T47D (cell line): ENCODE data around the gene FCHO1.

Experiments used
- DNase-seq, 2 experiments: peaks; one replicate each; pipeline versions ENCODE4 v3.0.0 to v3.0.0-alpha.2; 2011 to 2012; ENCODE audit warnings: low read depth in 1 of 2, low spot score in 1 of 2
- JUND ChIP-seq: IDR thresholded peaks from 2 replicates; pipeline ENCODE4 v1.6.1; 2012; ENCODE audit warnings: low read depth
- in situ Hi-C: cut with HindIII; loops from 2 replicates; pipeline ENCODE4 v1.10.0; 2016; ENCODE audit warnings: low sequenced_read_pairs, low pct_unique_long_range_greater_than_20kb

FCHO1 gene

DNA sequence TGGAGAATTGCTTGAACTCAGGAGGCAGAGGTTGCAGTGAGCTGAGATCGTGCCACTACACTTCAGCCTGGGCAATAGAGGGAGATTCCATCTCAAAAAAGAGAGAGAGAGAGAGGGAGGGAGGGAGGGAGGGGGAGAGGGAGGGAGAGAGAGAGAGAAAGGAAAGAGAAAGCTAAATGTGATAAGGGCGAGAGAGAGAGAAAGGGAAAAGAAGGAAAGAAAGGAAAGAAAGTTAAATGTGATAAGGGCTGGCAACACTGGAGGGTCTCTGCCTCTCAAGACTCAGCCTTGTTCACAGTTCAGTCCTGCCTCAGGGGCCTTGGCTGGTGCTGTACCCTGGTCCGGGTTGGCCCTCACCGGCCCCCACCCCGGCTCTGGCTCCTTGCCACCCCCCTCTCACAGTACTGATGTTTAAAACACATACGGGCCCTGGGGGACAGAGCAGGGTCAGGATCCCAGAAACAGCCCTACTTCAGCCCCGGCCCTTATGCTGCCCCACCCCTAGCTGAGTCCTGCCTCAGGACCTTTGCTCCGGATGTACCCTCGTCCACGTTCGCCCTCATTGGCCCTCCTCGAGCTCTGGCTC, 28.5 kb upstream of the FCHO1 start:
- in situ Hi-C loops, result no loop called here
- TF ChIP-seq JUND, result no peak
- no peak for DNase-seq

DNA sequence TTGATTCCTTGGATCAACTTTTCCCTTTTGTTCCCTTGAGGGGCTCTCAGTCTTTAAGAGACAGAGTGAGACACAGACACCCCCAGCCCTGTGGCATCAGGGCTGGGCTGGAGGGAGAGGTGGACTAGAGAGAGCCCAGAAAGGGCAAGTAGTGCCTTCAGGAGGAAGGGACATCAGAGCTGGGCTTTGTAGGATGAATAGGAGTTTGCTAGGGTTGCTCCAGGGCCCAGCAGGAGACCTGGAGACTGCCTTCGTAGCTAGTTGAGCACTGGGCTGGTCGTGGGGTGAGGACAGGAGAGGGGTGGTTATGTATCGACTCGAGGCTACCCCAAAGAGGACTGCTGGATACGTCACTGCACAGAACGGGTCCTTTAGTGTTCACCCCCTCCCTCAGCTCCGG, 26.6 kb upstream of the FCHO1 start:
- in situ Hi-C loops, result no loop called here
- DNase-seq, result no peak
- no peak for TF ChIP-seq JUND

DNA sequence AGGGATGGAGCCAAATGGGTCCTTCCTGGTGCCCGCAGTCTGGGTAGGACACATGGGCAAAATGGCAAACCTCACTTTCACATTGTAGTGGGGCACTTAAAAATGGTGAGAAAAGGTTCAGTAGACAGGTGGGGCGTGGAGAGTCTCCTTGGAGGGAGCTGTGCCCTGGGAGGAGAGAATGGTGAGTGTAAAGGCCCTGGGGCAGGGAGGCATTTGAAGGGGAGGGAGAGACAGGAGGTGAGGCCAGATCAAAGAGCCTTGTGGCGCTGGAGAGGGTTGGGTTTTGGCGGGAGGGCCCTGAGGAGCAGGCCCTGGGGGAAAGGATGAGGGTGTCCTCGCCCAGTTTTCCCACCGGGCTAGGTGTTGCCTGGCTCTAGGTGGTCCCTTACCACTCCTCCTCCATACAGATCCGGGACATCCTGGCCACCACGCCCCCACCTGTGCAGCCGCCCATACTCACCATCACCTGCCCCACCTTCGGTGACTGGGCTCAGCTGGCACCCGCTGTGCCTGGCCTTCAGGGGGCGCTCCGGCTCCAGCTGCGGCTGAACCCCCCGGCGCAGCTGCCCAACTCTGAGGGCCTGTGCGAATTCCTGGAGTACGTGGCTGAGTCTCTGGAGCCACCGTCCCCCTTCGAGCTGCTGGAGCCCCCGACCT, 25.7 kb upstream of the FCHO1 start:
- in situ Hi-C loops, result no loop called here
- TF ChIP-seq JUND, result no peak
- no peak for DNase-seq

DNA sequence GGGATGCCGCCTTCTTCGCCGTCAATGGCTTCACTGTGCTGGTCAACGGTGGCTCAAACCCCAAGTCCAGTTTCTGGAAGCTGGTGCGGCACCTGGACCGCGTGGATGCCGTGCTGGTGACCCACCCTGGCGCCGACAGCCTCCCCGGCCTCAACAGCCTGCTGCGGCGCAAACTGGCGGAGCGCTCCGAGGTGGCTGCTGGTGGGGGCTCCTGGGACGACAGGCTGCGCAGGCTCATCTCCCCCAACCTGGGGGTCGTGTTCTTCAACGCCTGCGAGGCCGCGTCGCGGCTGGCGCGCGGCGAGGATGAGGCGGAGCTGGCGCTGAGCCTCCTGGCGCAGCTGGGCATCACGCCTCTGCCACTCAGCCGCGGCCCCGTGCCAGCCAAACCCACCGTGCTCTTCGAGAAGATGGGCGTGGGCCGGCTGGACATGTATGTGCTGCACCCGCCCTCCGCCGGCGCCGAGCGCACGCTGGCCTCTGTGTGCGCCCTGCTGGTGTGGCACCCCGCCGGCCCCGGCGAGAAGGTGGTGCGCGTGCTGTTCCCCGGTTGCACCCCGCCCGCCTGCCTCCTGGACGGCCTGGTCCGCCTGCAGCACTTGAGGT, 25.0 kb upstream of the FCHO1 start:
- in situ Hi-C loops, result no loop called here
- TF ChIP-seq JUND, result no peak
- no peak for DNase-seq

DNA sequence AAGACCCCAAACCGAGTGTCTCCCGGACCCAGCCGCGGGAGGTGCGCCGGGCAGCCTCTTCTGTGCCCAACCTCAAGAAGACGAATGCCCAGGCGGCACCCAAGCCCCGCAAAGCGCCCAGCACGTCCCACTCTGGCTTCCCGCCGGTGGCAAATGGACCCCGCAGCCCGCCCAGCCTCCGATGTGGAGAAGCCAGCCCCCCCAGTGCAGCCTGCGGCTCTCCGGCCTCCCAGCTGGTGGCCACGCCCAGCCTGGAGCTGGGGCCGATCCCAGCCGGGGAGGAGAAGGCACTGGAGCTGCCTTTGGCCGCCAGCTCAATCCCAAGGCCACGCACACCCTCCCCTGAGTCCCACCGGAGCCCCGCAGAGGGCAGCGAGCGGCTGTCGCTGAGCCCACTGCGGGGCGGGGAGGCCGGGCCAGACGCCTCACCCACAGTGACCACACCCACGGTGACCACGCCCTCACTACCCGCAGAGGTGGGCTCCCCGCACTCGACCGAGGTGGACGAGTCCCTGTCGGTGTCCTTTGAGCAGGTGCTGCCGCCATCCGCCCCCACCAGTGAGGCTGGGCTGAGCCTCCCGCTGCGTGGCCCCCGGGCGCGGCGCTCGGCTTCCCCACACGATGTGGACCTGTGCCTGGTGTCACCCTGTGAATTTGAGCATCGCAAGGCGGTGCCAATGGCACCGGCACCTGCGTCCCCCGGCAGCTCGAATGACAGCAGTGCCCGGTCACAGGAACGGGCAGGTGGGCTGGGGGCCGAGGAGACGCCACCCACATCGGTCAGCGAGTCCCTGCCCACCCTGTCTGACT, 24.1 kb upstream of the FCHO1 start:
- DNase-seq, result no peak
- TF ChIP-seq JUND, result no peak
- in situ Hi-C loops, result no loop called here

DNA sequence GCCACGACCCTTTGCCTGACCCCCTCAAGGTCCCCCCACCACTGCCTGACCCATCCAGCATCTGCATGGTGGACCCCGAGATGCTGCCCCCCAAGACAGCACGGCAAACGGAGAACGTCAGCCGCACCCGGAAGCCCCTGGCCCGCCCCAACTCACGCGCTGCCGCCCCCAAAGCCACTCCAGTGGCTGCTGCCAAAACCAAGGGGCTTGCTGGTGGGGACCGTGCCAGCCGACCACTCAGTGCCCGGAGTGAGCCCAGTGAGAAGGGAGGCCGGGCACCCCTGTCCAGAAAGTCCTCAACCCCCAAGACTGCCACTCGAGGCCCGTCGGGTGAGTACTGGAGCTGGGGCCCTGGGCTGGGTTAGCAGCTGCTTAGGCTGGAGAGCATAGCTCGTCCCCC, 23.4 kb upstream of the FCHO1 start:
- TF ChIP-seq JUND, result no peak
- in situ Hi-C loops, result no loop called here
- no peak for DNase-seq

DNA sequence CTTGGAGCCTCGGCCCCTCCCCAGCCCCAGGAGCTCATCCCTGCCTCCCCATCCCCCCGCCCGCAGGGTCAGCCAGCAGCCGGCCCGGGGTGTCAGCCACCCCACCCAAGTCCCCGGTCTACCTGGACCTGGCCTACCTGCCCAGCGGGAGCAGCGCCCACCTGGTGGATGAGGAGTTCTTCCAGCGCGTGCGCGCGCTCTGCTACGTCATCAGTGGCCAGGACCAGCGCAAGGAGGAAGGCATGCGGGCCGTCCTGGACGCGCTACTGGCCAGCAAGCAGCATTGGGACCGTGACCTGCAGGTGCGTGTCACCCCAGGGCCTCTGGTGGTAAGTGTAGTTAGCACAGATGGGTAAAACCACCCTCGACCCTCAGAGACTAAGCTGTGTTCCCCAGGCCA, 18.1 kb upstream of the FCHO1 start:
- DNase-seq, result no peak
- in situ Hi-C loops, result no loop called here
- TF ChIP-seq JUND, result no peak

DNA sequence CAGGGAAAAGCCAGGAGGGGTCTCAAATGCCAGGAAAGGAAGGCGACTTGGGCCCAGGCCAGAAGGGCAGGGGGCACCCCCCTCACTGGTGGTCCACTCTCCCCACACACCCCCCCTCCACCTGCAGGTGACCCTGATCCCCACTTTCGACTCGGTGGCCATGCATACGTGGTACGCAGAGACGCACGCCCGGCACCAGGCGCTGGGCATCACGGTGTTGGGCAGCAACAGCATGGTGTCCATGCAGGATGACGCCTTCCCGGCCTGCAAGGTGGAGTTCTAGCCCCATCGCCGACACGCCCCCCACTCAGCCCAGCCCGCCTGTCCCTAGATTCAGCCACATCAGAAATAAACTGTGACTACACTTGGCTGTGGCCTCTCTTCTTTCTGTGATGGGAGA, 17.1 kb upstream of the FCHO1 start:
- TF ChIP-seq JUND, result no peak
- DNase-seq, result no peak
- in situ Hi-C loops, result no loop called here

DNA sequence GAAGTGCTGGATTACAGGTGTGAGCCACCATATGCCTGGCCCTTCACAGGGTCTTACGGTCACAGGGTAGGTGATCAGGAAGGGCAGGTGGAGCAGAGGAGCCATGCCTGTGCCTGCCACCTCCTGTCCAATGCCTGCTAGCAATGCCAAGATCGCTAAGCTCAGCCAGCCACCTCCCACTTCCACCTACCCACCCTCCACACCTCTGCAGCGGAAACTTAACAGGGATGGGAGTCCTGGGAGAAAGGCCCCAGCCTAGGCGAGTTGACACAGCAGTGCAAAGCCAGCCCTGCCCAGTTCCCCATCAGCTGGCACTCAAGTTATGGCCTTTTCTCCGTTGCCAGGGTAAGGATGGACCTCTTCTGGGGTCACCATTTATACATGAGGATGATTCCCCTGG, 15.9 kb upstream of the FCHO1 start:
- no peak for TF ChIP-seq JUND
- in situ Hi-C loops, result no loop called here
- no peak for DNase-seq

DNA sequence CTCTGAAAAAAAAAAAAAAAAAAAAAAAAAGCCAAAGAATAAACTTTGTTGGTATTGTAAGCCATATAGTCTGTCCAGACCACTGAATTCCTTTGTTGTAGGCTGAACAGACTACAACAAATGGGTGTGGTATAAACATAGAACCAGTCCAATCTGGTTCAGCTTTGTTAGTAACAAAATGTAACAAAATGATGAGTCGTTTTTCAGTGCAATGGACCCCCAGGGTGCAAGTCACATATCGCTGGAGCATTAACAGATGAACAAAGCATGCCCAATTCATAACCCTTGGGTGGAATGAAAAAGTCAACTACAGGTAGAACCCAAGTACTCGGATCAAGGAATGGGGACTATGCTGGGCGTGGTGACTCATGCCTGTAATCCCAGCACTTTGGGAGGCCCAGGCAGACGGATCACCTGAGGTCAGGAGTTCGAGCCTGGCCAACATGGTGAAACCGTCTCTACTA, 13.6 kb upstream of the FCHO1 start:
- no peak for DNase-seq
- TF ChIP-seq JUND, result no peak
- in situ Hi-C loops, result no loop called here

DNA sequence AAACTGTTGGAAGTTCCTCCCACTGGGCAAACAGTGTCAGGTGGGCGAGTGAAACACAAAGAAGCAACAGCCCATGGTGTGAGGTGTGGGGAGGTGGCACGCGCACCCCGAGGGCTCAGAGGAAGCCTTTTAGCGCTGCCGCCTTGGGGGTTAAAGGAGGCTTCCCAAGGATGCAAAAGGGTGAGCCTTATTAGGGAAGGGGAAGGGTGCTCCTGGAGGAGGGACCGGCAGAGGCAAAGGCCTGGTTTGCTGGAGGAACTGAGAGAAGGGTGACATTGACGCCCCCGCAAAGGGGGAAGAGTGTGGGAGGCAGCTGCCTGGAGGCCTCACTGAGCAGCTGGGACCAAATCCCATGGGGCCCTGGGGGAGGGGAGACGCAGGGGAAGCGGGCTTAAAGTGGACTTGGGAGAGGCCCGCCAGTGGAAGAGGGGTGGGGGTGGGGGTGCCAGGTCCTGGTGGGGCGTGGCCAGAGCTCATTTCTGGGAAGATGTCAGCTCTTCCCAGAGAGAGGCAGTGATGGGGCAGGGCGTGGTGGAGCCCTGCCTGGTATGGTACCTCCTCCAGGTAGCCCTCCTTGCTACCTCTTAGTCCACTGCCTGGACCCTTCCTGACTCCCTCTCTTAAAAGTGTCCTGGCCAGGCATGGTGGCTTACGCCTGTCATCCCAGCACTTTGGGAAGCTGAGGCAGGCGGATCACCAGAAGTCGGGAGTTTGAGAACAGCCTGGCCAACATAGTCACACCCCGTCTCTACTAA, 12.0 kb upstream of the FCHO1 start:
- in situ Hi-C loops, result no loop called here
- TF ChIP-seq JUND, result no peak
- DNase-seq, result no peak

DNA sequence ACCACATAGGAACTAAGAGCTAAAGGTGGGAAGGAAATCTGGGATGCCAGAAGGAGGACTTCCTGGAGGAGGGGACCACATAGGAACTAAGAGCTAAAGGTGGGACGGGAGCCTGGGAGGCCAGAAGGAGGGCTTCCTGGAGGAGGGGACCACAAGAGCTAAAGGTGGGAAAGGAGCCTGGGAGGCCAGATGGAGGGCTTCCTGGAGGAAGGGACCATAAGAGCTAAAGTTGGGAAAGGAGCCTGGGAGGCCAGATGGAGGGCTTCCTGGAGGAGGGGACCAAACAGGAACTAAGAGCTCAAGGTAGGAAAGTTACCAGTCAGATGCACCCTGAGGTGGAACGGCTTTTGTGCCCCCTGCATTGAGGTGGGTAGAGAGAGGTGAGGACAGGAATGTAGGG, 9.8 kb upstream of the FCHO1 start:
- DNase-seq, result no peak
- in situ Hi-C loops, result no loop called here
- TF ChIP-seq JUND, result no peak
